Measurements from ENCODE around the gene FLT3LG. TPM values are rescaled to one million over a fixed set of nuclear protein-coding genes. Genes with fewer than 3 reads are reported as not detected.

The FLT3LG gene
- total and polyA plus RNA-seq, 2 of the 8 experiments (the other 6 are each of a cell fraction or from before 2014, with no cell fraction given): 1.6 to 3.2 TPM

GRCh38 chr19:49432141-49433073 lies 41.6 kb upstream of the FLT3LG start:
- no peak overlapping the region for H3K14ac ChIP-seq (ENCODE audit: insufficient read length)
- no peaks in the 10 kb centered on the region for H3K79me1 ChIP-seq (ENCODE audit: low read depth, low read length)
- peak in 1 of 2 experiments; percentile 78 for DNase-seq (ENCODE audit: low read depth in 1 of 2, low spot score in 2 of 2)
- peaks cover 11 to 35% (median 29%) of the 10 kb centered on the region in 4 experiments; a peak in 6 of 7 replicates for H3K27me3 ChIP-seq (replicated peaks in 1 of 4; ENCODE audit: control insufficient read depth in 3 of 4, extremely low read depth in 1 of 4, insufficient read depth in 3 of 4, low read length in 3 of 4)
- no peak overlapping the region; the same call in 1 of the 2 replicates for H2BK15ac ChIP-seq (ENCODE audit: low read length)
- peaks cover 18% of the 10 kb centered on the region for H3K23me2 ChIP-seq (ENCODE audit: low read depth, low read length)
- H3K4ac ChIP-seq (replicated peaks; ENCODE audit: insufficient read length, low read depth, low read length): no peak overlapping the region
- H2AFZ ChIP-seq (ENCODE audit: low read length): no peak overlapping the region
- no peak overlapping the region for H2AK5ac ChIP-seq (ENCODE audit: low read depth, low read length)
- no peaks in the 10 kb centered on the region for H3K79me2 ChIP-seq (ENCODE audit: control insufficient read depth in 1 of 2, insufficient read depth in 2 of 2, low read length in 2 of 2)
- H2BK12ac ChIP-seq (ENCODE audit: low read depth, low read length): peak overlapping the region; percentile 80; the same call in 1 of the 2 replicates
- H2BK120ac ChIP-seq (replicated peaks; ENCODE audit: low read depth, low read length): no peak overlapping the region
- H4K8ac ChIP-seq (ENCODE audit: extremely low read depth, insufficient read depth, low read length): no peak overlapping the region; the same call in 1 of the 2 replicates
- no peak overlapping the region for H2BK20ac ChIP-seq (ENCODE audit: low read length)
- H3K9ac ChIP-seq (replicated peaks in 1 of 4; ENCODE audit: extremely low read depth in 1 of 4, low read depth in 3 of 4, low read length in 3 of 4): no peak overlapping the region
- peaks cover 0 to 2% of the 10 kb centered on the region in 2 experiments; a peak in 1 of 4 replicates for H3K9me3 ChIP-seq (ENCODE audit: insufficient read depth in 2 of 2, low read depth in 1 of 2, low read length in 1 of 2)
- H3K56ac ChIP-seq (replicated peaks; ENCODE audit: insufficient read length, low read depth, low read length): no peak overlapping the region
- H4K5ac ChIP-seq (ENCODE audit: insufficient read length, low read depth, low read length): no peak overlapping the region
- H4K91ac ChIP-seq (replicated peaks; ENCODE audit: insufficient read length, low read length): peak overlapping the region; percentile 17
- no peak overlapping the region for H2BK5ac ChIP-seq (ENCODE audit: low read depth, low read length)
- peaks cover 0 to 28% (median 23%) of the 10 kb centered on the region in 4 experiments; a peak in 6 of 7 replicates for H3K4me1 ChIP-seq (replicated peaks in 1 of 4; ENCODE audit: control insufficient read depth in 3 of 4, insufficient read depth in 4 of 4, low read length in 3 of 4)
- CTCF ChIA-PET (ENCODE audit: partially characterized antibody): interaction anchor here (1.0 to 4.7 kb wide), 5 partner anchors 8 to 40 kb away, joined by 3 to 38 read pairs (median 5); partner anchors contain the start of genes GFY and PTH2
- TF ChIP-seq TAF7 (optimal IDR thresholded peaks at IDR 0.05; ENCODE audit: borderline replicate concordance, low read depth, low read length) (peak; percentile 24), MAX (IDR thresholded peaks at IDR 0.05) (peak; percentile 67), HDAC2 (IDR thresholded peaks at IDR 0.05; ENCODE audit: borderline replicate concordance in 1 of 2, low read depth in 2 of 2, low read length in 2 of 2) (no peak; a peak in 1 of 4 replicates), YY1 (IDR thresholded peaks at IDR 0.05; ENCODE audit: low read depth, low read length) (no peak), E2F6 (IDR thresholded peaks at IDR 0.05) (peak; percentile 69), TAF1 (IDR thresholded peaks at IDR 0.05; ENCODE audit: low read depth, low read length) (0 out of 2 replicates have a peak, but pooled peaks have one; percentile 43), SUZ12 (IDR thresholded peaks at IDR 0.05; ENCODE audit: low read length) (peak; percentile 53; the same call in 1 of the 2 replicates), ASH2L (IDR thresholded peaks at IDR 0.05; ENCODE audit: low read length) (peak; percentile 84), KDM4A (IDR thresholded peaks at IDR 0.05; ENCODE audit: low read depth, low read length, severe bottlenecking) (peak; percentile 88)
- POLR2A ChIA-PET (ENCODE audit: partially characterized antibody): interaction anchor here (0.9 to 2.2 kb wide), 3 partner anchors 9 to 43 kb away, joined by 3 to 6 read pairs (median 4); partner anchors contain the start of gene SLC17A7
- H4K20me1 ChIP-seq (replicated peaks in 1 of 2; ENCODE audit: control insufficient read depth in 1 of 2, insufficient read depth in 2 of 2, low read length in 2 of 2): no peaks in the 10 kb centered on the region
- H3K23ac ChIP-seq (ENCODE audit: insufficient read length): no peak overlapping the region
- no peak overlapping the region for H3K27ac ChIP-seq (ENCODE audit: low read depth, low read length)
- H3K4me3 ChIP-seq (ENCODE audit: extremely low read depth in 1 of 4, insufficient read depth in 2 of 4, low read depth in 3 of 4, low read length in 4 of 4): peak overlapping the region; percentile 32 to 63 (median 46)
- 21% methylated on average over 39 of the region's 63 CpGs; no CpG with 5 or more reads in 1 of the 2 experiments for WGBS, 2 experiments (ENCODE audit: extremely low coverage in 1 of 2, insufficient coverage in 1 of 2, insufficient read length in 1 of 2, insufficient replicate concordance in 2 of 2, low coverage in 1 of 2, low lambda C conversion rate in 2 of 2, missing lambda C conversion rate in 1 of 2)
- H3K36me3 ChIP-seq (ENCODE audit: control insufficient read depth in 2 of 4, insufficient read depth in 4 of 4, low read length in 3 of 4): no peaks in the 10 kb centered on the region
- peak overlapping the region; percentile 78 for H3K18ac ChIP-seq (ENCODE audit: extremely low read depth, low read length)
- FAIRE-seq: no peak
- peak overlapping the region; percentile 77 to 89 for H3K4me2 ChIP-seq (ENCODE audit: insufficient read depth in 1 of 2, low read depth in 2 of 2, low read length in 2 of 2)

All from H1 (cell line).